MM.1S (cell line): ENCODE results near the gene HELZ.

Experiments
- DNase-seq: peaks from one replicate; pipeline ENCODE4 v3.0.0-alpha.2; 2015
- H2AFZ ChIP-seq: fragments of 300-600 bp; sonication (generic); 2 replicates; pipeline ENCODE4 v1.6.0; 2016; ENCODE audit warnings: antibody characterized with exemption, low read length
- H3F3A ChIP-seq: fragments of 300-600 bp; sonication (generic); 2 replicates; pipeline ENCODE4 v1.6.1; 2016; ENCODE audit warnings: mild to moderate bottlenecking, antibody characterized with exemption, low read length, moderate library complexity, mixed read lengths; ENCODE audit not compliant: insufficient read depth
- H3K27ac ChIP-seq: fragments of 300-600 bp; sonication (generic); 2 replicates; pipeline ENCODE4 v1.5.1; 2016; ENCODE audit warnings: mild to moderate bottlenecking, low read length
- H3K27me3 ChIP-seq: fragments of 300-600 bp; sonication (generic); replicated peaks from 2 replicates; pipeline ENCODE4 v1.6.0; 2016; ENCODE audit warnings: low read length; ENCODE audit not compliant: insufficient read depth
- H3K36me3 ChIP-seq: fragments of 300-600 bp; sonication (generic); replicated peaks from 2 replicates; pipeline ENCODE4 v1.6.1; 2016; ENCODE audit warnings: mild to moderate bottlenecking, low read length, mixed read lengths; ENCODE audit not compliant: insufficient read depth
- H3K4me1 ChIP-seq: fragments of 300-600 bp; sonication (generic); 2 replicates; pipeline ENCODE4 v1.6.1; 2016; ENCODE audit warnings: low read length, mixed read lengths
- H3K4me2 ChIP-seq: fragments of 300-600 bp; sonication (generic); 2 replicates; pipeline ENCODE4 v1.6.0; 2016; ENCODE audit warnings: low read depth, low read length
- H3K4me3 ChIP-seq: fragments of 300-600 bp; sonication (generic); 2 replicates; pipeline ENCODE4 v1.5.1; 2016; ENCODE audit warnings: low read length, mixed read lengths
- H3K79me2 ChIP-seq: fragments of 300-600 bp; sonication (generic); 2 replicates; pipeline ENCODE4 v1.6.1; 2016; ENCODE audit warnings: mixed run types, low read length, mixed read lengths
- H3K9ac ChIP-seq: fragments of 300-600 bp; sonication (generic); 2 replicates; pipeline ENCODE4 v1.6.1; 2016; ENCODE audit warnings: low read length, mixed read lengths
- H3K9me2 ChIP-seq: fragments of 300-600 bp; sonication (generic); replicated peaks from 2 replicates; pipeline ENCODE4 v1.6.1; 2016; ENCODE audit warnings: mild to moderate bottlenecking, low read length, mixed read lengths; ENCODE audit not compliant: insufficient read depth
- H3K9me3 ChIP-seq: fragments of 300-600 bp; sonication (generic); replicated peaks from 2 replicates; pipeline ENCODE4 v1.6.1; 2016; ENCODE audit warnings: mild to moderate bottlenecking, low read length, mixed read lengths; ENCODE audit not compliant: insufficient read depth
- H4K20me1 ChIP-seq: fragments of 300-600 bp; sonication (generic); 2 replicates; pipeline ENCODE4 v1.6.1; 2016; ENCODE audit warnings: mild to moderate bottlenecking, low read length, moderate library complexity, mixed read lengths; ENCODE audit not compliant: insufficient read depth
- EZH2 ChIP-seq: fragments of 300-600 bp; sonication (generic); optimal IDR thresholded peaks from 2 replicates; pipeline ENCODE3; 2017; ENCODE audit warnings: low read depth, mild to moderate bottlenecking, antibody characterized with exemption, low read length, mixed read lengths
- EZH2phosphoT487 ChIP-seq: fragments of 300-600 bp; sonication (generic); IDR thresholded peaks from 2 replicates; pipeline ENCODE4 v1.6.1; 2018; ENCODE audit warnings: antibody characterized with exemption, low read length
- TF ChIP-seq, protein P1 (sequence below): fragments of 300-600 bp; sonication (generic); IDR thresholded peaks from 2 replicates; pipeline ENCODE4 v1.5.1; 2016; ENCODE audit warnings: antibody characterized with exemption, low read length, mixed read lengths

Gene HELZ

DNA sequence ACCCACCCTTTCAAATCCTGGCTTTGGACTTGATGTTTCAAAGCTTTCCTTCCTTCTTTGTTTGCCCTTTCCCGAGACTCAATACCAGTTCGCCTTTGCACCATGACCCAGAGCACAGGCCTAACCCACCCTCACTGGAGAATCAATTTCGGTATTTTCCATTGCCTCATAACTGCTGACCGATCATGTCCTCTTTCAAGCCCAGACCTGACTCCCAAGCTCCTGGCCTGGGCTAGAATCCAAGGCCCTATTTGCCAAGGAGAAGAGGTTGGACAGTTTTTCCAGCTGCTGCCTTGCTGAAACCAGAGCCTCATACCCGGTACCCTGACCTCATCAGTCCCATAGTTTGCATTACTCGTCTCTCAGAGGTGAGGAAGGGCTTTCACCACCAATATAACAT is 35.3 kb upstream of the HELZ start:
- Histone ChIP-seq H3K9me3 (no peaks in the 10 kb centered on the region), H3F3A (no peaks in the 10 kb centered on the region), H3K4me2 (no peak overlapping the region), H4K20me1 (no peaks in the 10 kb centered on the region), H3K4me1 (no peaks in the 10 kb centered on the region), H2AFZ (no peak overlapping the region), H3K4me3 (no peak overlapping the region), H3K36me3 (no peaks in the 10 kb centered on the region), H3K9me2 (no peaks in the 10 kb centered on the region), H3K27ac (no peak overlapping the region), H3K79me2 (no peaks in the 10 kb centered on the region), H3K27me3 (no peaks in the 10 kb centered on the region), H3K9ac (no peak overlapping the region)
- TF ChIP-seq, protein P1, sequence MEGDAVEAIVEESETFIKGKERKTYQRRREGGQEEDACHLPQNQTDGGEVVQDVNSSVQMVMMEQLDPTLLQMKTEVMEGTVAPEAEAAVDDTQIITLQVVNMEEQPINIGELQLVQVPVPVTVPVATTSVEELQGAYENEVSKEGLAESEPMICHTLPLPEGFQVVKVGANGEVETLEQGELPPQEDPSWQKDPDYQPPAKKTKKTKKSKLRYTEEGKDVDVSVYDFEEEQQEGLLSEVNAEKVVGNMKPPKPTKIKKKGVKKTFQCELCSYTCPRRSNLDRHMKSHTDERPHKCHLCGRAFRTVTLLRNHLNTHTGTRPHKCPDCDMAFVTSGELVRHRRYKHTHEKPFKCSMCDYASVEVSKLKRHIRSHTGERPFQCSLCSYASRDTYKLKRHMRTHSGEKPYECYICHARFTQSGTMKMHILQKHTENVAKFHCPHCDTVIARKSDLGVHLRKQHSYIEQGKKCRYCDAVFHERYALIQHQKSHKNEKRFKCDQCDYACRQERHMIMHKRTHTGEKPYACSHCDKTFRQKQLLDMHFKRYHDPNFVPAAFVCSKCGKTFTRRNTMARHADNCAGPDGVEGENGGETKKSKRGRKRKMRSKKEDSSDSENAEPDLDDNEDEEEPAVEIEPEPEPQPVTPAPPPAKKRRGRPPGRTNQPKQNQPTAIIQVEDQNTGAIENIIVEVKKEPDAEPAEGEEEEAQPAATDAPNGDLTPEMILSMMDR: no peak
- TF ChIP-seq EZH2 (no peak), EZH2phosphoT487 (no peak)
- DNase-seq: no peak

DNA sequence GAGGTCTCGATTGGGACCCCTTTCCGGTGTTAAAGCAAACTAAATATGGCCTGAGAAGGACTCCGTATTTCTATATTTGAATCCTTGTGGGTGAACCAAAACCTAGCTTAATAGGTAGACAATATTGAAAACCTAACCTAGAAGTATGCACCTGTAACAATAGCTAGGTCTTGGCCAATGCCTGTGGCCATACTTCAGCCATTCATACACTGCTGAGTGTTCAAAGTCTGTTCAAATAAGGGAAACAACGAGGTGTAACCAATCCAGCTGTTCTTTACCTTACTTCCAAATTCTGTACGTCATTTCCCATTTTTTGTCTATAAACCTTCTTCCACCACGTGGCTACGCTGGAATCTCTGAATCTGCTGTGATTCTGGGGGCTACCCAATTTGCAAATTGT is 34.1 kb upstream of the HELZ start:
- Histone ChIP-seq H3K79me2 (no peaks in the 10 kb centered on the region), H3K27me3 (no peaks in the 10 kb centered on the region), H3K27ac (no peak overlapping the region), H3K4me2 (no peak overlapping the region), H3K9ac (no peak overlapping the region), H4K20me1 (no peaks in the 10 kb centered on the region), H3K4me3 (no peak overlapping the region), H3K9me3 (no peaks in the 10 kb centered on the region), H3F3A (no peaks in the 10 kb centered on the region), H3K9me2 (no peaks in the 10 kb centered on the region), H3K4me1 (no peaks in the 10 kb centered on the region), H2AFZ (no peak overlapping the region), H3K36me3 (no peaks in the 10 kb centered on the region)
- DNase-seq: no peak
- TF ChIP-seq EZH2phosphoT487 (no peak), EZH2 (no peak)
- TF ChIP-seq, protein P1: no peak

DNA sequence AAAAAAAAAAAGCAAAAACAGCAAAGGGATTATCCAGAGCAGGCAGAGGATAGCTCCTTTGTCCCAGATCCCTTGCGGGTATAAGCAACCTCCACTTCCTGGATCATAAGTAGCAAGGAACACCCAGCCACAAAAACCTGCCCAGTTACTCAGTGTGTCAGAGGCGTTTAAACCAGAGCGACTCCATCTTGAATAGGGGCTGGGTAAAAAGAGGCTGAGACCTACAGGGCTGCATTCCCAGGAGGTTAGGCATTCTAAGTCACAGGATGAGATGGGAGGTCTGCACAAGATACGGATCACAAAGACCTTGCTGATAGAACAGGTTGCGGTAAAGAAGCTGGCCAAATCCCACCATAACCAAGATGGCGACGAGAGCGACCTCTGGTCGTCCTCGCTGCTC is 33.4 kb upstream of the HELZ start:
- Histone ChIP-seq H3K4me3 (no peak overlapping the region), H3K4me1 (no peaks in the 10 kb centered on the region), H3K9ac (no peak overlapping the region), H3K79me2 (no peaks in the 10 kb centered on the region), H2AFZ (no peak overlapping the region), H3K4me2 (no peak overlapping the region), H3K36me3 (no peaks in the 10 kb centered on the region), H3K27me3 (no peaks in the 10 kb centered on the region), H3F3A (no peaks in the 10 kb centered on the region), H3K27ac (no peak overlapping the region), H3K9me2 (no peaks in the 10 kb centered on the region), H3K9me3 (no peaks in the 10 kb centered on the region), H4K20me1 (no peaks in the 10 kb centered on the region)
- TF ChIP-seq, protein P1: no peak
- TF ChIP-seq EZH2phosphoT487 (no peak), EZH2 (no peak)
- DNase-seq: no peak
